Fibroblast of mammary gland (primary cell): Measurements from ENCODE around the gene CSPG5.

Source experiments
- DNase-seq: peaks from one replicate; pipeline ENCODE4 v3.0.0-alpha.2; 2010; ENCODE audit warnings: low read depth
- H3K4me3 ChIP-seq: 2 replicates; pipeline ENCODE4 v1.5.1; 2011; ENCODE audit warnings: low read depth, mild to moderate bottlenecking, low read length, moderate library complexity; ENCODE audit not compliant: control insufficient read depth
- TF ChIP-seq, protein P1 (sequence below): conservative IDR thresholded peaks from 2 replicates; pipeline ENCODE4 v1.5.1; 2011; ENCODE audit warnings: low read depth, low read length, inconsistent platforms; ENCODE audit not compliant: control insufficient read depth, insufficient read depth

The CSPG5 gene

DNA sequence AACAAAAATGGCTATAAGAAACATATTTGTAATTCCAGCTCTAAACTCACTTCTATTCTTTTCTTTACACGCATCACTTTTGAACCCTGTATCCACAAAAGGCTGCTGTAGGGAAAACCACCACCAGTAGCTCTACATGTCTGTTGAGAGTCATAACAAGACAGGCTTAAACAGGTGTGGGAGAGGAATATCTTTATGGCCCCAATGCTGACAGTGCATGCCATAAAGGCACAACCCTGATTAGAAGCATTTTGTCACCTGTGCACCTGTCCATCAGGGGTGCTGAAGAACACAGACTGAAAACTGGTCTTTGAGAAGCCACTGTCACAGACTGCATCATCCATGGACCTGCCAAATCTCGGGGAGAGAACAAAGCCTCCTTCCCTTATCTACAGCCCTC, 11.6 kb upstream of the CSPG5 start:
- no peak overlapping the region for H3K4me3 ChIP-seq
- no peak for DNase-seq
- TF ChIP-seq, protein P1, sequence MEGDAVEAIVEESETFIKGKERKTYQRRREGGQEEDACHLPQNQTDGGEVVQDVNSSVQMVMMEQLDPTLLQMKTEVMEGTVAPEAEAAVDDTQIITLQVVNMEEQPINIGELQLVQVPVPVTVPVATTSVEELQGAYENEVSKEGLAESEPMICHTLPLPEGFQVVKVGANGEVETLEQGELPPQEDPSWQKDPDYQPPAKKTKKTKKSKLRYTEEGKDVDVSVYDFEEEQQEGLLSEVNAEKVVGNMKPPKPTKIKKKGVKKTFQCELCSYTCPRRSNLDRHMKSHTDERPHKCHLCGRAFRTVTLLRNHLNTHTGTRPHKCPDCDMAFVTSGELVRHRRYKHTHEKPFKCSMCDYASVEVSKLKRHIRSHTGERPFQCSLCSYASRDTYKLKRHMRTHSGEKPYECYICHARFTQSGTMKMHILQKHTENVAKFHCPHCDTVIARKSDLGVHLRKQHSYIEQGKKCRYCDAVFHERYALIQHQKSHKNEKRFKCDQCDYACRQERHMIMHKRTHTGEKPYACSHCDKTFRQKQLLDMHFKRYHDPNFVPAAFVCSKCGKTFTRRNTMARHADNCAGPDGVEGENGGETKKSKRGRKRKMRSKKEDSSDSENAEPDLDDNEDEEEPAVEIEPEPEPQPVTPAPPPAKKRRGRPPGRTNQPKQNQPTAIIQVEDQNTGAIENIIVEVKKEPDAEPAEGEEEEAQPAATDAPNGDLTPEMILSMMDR: no peak

DNA sequence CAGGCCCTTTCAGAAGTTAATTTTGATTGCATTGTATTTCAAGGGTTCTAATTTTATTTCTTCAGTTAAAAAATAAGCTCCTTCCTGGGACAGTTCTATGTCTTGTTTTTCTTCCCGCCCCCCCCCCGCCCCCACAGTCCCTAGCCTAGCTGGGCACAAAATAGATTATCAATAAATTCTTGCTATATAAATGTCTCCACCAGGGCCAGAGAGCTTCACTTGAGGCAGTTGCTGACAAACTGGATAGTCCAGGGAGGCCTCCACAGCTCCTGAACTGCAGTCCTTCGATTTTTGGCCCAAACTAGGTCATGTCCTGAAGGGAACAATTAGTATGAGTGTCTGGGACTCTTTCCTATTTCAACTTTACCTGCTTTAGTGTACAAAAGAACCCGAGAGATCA, 9.9 kb upstream of the CSPG5 start:
- TF ChIP-seq, protein P1: no peak
- no peak for DNase-seq
- no peak overlapping the region for H3K4me3 ChIP-seq

DNA sequence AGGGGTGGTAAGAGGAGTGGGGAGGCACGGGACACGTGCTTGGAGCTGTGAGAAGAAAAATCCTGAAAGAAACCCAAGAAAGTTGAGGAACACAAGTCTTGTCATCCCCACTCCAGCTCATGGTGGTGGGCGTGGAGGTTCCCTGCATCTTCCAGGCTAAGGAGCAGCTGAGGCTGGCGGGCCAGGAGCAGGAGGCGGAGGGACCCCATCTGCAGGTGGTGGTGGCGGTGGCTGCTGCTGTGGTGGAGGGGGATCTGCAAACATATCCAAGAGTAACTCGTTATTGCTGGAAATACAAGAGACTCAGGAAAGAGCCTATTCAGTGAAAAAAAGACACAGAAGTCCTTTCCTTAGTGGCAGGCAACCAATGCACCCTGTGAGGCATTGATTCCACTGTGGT, 9.4 kb upstream of the CSPG5 start:
- no peak for DNase-seq
- TF ChIP-seq, protein P1: no peak

DNA sequence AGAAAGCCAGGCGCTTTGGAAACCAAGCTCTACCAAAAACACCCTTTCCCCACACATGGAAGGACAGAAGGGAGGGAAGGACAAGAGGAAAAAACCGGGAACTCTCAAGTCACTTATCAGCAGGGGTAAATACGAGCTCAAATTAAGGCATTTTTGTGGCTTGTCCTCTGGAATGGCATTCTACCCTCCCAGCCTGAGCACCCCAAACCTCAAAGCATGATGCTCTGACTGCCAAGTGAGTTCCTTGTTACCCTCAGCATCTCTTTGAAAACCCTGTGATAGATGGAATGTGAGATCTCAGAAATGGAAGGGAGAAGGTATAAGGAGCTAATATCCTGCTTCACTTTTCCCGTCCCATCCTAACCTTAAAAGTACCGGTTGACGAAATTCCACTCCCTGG, 8.1 kb upstream of the CSPG5 start:
- no peak for DNase-seq
- TF ChIP-seq, protein P1: no peak
- no peak overlapping the region for H3K4me3 ChIP-seq

More for the DNA sequence above, 9.4 kb upstream of the CSPG5 start:
- no peak overlapping the region for H3K4me3 ChIP-seq

DNA sequence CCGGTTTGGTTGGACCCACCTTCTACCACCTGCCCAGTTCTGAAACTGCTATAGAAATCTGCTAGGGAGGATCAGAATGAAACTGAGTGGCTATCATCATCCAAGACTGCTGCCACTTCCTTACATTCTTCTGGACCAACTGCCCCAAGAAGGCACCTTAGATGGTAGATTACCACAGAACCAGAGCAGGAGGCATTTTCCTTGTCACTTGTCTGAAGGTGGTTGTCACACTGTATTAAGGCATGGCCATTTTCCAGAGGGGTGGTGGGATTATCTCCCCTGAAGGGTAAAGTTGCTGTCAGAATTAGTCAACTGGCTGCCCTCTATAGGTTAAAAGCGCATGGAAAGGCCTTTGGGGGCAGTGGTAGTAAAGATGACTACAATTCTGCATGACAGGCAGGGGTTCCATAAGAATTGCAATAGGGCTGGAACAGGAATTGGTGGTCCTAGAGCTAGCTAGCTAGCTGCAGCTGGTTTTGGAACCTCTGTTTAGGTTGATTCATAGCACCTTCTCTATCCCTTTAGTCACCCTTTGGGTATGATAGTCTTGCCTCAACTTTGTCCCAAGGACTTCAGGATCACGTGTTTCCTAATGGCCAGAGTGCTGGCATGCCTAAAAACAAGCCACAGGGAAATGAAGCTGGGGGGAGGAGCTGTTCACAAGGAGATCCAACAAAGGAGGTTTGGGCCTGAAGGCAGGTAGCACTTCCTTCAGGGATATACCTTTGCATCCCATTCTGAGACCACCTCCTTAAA, 4.8 kb upstream of the CSPG5 start:
- TF ChIP-seq, protein P1: no peak
- H3K4me3 ChIP-seq: no peak overlapping the region
- DNase-seq: peak; percentile 34

DNA sequence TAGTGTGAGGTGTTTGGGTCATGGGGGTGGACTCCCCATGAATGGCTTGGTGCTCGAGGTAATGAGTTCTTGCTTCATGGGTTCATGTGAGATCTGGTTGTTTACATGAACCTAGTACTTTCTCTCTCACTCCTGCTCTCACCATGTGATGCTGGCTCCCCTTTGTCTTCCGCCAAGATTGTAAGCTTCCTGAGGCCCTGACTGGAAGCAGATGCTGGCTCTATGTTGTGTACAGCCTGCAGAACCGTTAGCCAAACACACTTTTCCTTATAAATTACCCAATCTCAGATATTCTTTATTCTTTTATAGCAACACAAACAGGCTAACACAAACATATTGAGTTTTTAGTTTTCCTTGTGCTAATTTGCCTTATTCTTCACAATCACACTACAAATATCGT, 3.2 kb upstream of the CSPG5 start:
- DNase-seq: no peak
- TF ChIP-seq, protein P1: no peak
- H3K4me3 ChIP-seq: no peak overlapping the region
